ENCODE data around the gene POP7.

The POP7 gene

DNA sequence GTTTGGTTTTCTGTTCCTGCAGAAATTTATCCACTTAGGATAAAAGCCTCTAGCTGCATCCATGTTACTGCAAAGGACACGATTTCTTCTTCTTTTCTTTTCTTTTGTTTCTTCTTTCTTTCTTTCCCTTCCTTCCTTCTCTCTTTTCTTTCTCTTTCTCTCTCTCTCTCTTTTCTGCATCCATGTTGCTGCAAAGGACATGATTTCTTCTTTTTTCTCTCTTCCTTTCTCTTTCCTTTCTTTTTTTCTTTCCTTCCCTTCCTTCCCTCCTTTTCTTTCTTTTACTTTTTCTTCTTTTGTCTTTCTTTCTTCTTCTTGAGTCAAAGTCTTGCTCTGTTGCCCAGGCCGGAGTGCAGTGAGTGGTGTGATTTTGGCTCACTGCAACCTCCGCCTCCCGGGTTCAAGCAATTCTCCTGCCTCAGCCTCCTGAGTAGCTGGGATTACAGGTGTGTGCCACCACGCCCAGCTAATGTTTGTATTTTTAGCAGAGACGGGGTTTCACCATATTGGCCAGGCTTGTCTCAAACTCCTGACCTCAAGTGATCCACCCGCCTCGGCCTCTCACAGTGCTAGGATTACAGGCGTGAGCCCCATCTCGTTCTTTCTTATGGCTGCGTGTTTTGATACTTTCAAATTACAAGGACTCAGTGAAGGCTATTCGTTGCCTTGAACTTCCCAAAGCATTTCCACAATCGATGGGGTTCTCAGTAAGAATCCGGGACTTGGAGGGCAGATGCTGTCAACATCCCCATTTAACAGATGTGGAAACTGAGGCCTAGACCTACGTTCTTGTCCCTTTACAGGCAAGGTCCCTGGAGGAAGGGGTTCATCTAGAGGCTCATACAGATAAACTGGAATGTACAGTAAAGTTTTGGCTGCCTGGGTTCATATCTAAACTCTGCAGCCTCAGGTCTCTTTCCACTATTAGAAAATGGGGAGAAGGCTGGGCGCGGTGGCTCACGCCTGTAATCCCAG lies 34.3 kb upstream of the POP7 start:
- H3K4me3 ChIP-seq (ENCODE audit: low read depth, low read length) = no peak overlapping the region
- TF ChIP-seq, protein P1, sequence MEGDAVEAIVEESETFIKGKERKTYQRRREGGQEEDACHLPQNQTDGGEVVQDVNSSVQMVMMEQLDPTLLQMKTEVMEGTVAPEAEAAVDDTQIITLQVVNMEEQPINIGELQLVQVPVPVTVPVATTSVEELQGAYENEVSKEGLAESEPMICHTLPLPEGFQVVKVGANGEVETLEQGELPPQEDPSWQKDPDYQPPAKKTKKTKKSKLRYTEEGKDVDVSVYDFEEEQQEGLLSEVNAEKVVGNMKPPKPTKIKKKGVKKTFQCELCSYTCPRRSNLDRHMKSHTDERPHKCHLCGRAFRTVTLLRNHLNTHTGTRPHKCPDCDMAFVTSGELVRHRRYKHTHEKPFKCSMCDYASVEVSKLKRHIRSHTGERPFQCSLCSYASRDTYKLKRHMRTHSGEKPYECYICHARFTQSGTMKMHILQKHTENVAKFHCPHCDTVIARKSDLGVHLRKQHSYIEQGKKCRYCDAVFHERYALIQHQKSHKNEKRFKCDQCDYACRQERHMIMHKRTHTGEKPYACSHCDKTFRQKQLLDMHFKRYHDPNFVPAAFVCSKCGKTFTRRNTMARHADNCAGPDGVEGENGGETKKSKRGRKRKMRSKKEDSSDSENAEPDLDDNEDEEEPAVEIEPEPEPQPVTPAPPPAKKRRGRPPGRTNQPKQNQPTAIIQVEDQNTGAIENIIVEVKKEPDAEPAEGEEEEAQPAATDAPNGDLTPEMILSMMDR (IDR thresholded peaks at IDR 0.05; ENCODE audit: low read depth, low read length) = no peak

DNA sequence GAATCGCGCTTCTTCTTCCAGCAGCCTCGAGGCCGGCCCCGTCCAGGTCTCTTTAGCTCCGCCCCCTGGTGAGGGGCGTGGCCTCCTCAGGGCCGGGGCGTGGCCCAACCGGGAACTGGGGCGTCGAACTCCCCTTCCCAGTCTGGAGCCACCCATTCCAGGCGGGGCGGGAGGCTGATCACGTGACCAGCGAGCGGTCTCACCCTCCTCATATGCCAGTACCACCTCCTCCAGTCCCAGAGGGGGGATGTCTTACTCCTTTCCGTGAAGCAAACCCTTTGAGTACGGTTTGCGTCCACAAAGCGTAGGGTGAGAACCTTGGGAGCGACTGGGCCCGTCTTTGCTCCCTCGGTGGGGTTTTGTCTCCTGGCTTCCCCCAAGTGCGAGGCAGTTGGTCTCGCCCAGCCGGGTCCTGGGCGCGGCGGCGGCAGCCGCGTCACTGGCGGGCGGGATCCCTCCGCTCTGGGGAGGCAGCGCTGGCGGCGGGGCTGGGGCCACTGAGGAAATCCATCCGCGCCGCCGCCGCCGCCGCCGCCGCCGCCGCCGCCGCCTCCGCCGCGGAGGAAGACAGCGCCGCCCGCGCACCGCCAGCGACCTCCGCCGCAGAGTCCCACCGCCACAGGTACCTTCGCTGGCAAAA lies 32.5 kb upstream of the POP7 start, which contains the start of gene GNB2:
TSS of gene GNB2 (plus strand) at position 439 of the 640 bp plus-strand sequence. CDS start 2,526 bp downstream, outside the sequence.
- TF ChIP-seq, protein P1 (IDR thresholded peaks at IDR 0.05; ENCODE audit: low read depth, low read length) = no peak
- peak within 1 kb of the TSS; percentile 95 for H3K4me3 ChIP-seq (ENCODE audit: low read depth, low read length)

DNA sequence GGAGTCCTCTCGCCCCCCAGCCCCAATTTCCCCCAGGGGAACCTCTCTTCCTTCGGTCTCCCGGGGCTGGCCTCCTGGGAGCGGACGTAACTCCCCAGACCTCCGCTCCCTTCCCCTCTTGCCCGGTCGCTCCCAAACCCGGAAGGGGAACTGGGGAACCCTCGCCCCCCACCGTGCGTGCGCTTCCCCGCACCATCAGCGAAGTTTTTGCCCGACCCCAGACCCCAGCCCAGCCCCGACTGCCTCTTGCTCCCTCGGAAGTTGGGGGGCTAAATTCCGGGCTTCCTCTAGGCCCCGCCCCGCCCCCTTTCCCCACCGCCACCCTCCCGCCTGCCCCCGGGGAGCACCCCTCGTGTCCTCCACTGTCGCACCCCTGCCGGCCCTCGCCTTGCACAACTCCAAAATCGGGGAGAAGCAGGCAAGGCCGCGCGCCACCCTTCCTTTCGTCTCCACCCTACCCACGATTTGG lies 31.9 kb upstream of the POP7 start:
- peak overlapping the region; percentile 95 for H3K4me3 ChIP-seq (ENCODE audit: low read depth, low read length)
- TF ChIP-seq, protein P1 (IDR thresholded peaks at IDR 0.05; ENCODE audit: low read depth, low read length) = no peak

DNA sequence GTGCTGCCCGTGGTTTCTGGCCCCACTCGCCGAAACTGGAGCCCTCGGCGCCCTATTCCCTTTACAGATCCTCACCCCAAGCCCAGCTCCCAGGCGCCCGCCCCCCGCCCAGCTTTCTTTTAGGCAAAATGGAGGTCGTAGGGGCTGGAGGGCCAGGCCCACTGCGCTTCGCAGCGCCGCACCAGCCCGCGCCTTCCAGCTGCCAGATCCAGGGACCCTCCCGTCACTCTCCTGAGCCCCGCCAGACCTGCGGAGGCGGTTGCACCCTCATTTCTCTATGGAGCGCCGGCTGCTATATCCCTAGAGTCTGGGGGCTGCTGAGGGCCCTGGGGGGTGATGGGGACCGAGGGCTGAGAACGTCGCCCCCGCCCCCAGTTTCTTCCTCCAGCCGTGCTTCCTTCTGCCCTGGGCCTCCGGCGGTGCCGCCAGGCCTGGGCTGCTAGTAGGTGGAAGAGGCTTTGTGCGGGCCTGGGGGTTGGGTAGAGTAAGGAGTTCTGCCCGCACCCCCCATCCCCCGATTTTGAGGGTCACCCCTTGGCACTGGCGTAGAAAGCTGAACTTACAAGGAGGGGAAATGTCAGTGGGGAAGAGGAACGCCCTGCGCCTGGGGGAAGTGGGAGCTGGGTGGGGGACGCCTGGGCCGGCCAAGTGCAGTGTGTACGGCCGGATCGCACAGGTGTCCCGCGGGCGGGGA lies 31.4 kb upstream of the POP7 start:
- TF ChIP-seq, protein P1 (IDR thresholded peaks at IDR 0.05; ENCODE audit: low read depth, low read length) = no peak
- H3K4me3 ChIP-seq (ENCODE audit: low read depth, low read length) = peak overlapping the region; percentile 95

DNA sequence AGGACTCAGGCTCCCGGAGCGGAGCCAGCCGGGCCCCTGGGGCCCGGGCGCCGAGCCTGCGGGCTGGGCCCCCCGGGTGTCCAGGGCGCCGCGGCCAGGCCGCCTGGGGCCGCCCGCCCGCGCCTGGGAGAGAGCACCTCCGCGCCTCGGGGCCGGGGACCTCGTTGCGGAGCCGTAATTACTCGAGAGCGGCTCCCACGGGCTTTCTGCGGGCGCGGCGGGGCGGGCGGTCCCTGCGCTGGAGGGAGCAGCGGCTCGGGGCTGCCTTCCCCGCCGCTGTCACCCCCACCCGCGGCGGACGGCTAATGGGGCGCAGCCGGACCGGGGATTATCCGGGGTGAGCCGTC lies 30.8 kb upstream of the POP7 start:
- H3K4me3 ChIP-seq (ENCODE audit: low read depth, low read length) = peak overlapping the region; percentile 95
- TF ChIP-seq, protein P1 (IDR thresholded peaks at IDR 0.05; ENCODE audit: low read depth, low read length) = no peak

DNA sequence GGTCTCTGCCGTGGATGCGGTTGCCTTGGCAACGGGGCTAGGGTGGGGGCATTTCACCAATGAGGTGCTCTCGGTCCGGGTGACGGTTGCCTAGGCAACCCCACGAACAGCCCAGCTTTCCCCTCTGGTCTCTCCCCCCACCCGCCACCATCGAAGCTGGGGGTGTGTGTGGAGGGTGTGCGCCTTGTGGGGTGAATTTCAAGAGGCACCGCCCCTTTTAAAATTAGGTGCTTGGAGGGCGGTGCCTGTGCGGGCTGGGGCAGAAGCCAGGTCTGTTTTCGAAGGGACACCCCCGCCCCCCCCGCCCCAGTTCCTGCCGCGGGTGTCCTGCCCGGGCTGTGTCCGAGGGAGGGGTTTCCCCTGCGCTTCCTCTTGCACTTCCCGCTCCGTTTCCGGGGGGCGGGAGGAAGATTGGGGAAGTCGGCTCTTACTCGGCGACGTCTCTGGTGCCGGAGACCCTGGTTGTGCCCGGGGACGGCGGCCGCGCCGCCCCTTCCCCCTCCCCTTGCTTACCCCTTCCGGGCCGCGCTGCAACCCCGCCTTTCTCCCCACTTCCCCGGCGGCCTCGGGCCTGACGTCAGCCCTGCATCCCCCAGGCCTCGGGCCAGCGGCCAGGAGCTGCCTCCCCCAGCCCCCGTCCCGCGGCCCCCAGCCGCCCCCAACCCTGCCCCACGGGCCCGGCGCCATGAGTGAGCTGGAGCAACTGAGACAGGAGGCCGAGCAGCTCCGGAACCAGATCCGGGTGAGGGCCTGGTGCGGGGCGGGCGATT lies 30.2 kb upstream of the POP7 start:
- H3K4me3 ChIP-seq (ENCODE audit: low read depth, low read length) = peak overlapping the region; percentile 95
- TF ChIP-seq, protein P1 (IDR thresholded peaks at IDR 0.05; ENCODE audit: low read depth, low read length) = no peak

All from WI38 (cell line).